Lower lobe of right lung (tissue), 2 donors: Measurements from ENCODE around the gene NUAK2. TPM values are rescaled to one million over a fixed set of nuclear protein-coding genes. Genes with fewer than 3 reads are reported as not detected.

Experiments used
- ATAC-seq, 2 donors: fragments of 200-7000 bp; cut with Tn5 transposase; one replicate each; pipeline ENCODE4 v1.9.1; 2020 to 2022; ENCODE audit warnings: mild to moderate bottlenecking in 2 of 2, moderate library complexity in 2 of 2
- DNase-seq: peaks from one replicate; pipeline ENCODE4 v3.0.0-alpha.2; 2020
- H3K27ac ChIP-seq: fragments of 200-600 bp; one replicate; pipeline ENCODE4 v1.8.0; 2022
- H3K27me3 ChIP-seq: fragments of 200-600 bp; one replicate; pipeline ENCODE4 v1.8.0; 2022; ENCODE audit warnings: low read depth
- H3K36me3 ChIP-seq: fragments of 200-600 bp; one replicate; pipeline ENCODE4 v1.8.0; 2022; ENCODE audit warnings: mild to moderate bottlenecking
- H3K4me1 ChIP-seq: fragments of 200-600 bp; one replicate; pipeline ENCODE4 v1.8.0; 2022
- H3K4me3 ChIP-seq: fragments of 200-600 bp; one replicate; pipeline ENCODE4 v1.8.0; 2022; ENCODE audit warnings: mild to moderate bottlenecking
- H3K9me3 ChIP-seq: fragments of 200-600 bp; one replicate; pipeline ENCODE4 v1.8.0; 2022
- intact Hi-C: fragments of 100-400 bp; cut with DNase I; formaldehyde crosslinking; loops from one replicate; pipeline ENCODE4 v1.11.0; 2022
- total RNA-seq: library from RNA; stranded (reverse); fragmentation: NEBNext Ultra II Directional; extraction: Animal tissue kit (Norgen Biotek cat#: 25700); gene quantifications from one replicate; pipeline ENCODE4 v1.2.1, GENCODE V29; 2021
- TF ChIP-seq, protein P1 (sequence below): fragments of 200-600 bp; IDR thresholded peaks from one replicate; pipeline ENCODE4 v1.8.0; 2022; ENCODE audit warnings: antibody characterized with exemption, mild to moderate bottlenecking
- donor health status: DM: no; HTN: yes; CAD: no; lungs with severe emphysema.

Gene NUAK2
- total RNA-seq, 1 donor from 2014 or later = 6.8 TPM

DNA sequence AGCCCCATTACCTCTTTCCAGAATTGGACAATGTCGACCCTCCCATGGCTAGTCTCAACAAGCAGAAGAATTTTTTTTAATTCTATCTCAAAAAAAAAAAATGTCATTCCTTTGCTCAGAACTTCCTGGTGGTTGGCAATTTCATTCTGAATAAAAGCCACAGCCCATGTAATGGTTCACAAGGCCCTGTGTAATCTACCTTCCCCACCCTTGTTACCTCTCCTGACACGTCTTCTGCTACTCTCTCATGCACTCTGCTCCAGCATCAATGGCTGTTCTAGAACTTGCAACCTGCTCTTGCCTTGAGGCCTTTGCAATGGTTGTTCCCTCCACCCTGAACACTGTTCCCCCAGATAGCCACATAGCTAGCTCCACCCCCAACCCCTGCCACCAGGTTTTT, 25.4 kb downstream of the NUAK2 start:
- Histone ChIP-seq H3K27ac (no peak overlapping the region), H3K4me1 (peaks cover 22% of the 10 kb centered on the region), H3K36me3 (no peaks in the 10 kb centered on the region), H3K9me3 (no peaks in the 10 kb centered on the region), H3K27me3 (no peaks in the 10 kb centered on the region), H3K4me3 (no peak overlapping the region)
- TF ChIP-seq, protein P1, sequence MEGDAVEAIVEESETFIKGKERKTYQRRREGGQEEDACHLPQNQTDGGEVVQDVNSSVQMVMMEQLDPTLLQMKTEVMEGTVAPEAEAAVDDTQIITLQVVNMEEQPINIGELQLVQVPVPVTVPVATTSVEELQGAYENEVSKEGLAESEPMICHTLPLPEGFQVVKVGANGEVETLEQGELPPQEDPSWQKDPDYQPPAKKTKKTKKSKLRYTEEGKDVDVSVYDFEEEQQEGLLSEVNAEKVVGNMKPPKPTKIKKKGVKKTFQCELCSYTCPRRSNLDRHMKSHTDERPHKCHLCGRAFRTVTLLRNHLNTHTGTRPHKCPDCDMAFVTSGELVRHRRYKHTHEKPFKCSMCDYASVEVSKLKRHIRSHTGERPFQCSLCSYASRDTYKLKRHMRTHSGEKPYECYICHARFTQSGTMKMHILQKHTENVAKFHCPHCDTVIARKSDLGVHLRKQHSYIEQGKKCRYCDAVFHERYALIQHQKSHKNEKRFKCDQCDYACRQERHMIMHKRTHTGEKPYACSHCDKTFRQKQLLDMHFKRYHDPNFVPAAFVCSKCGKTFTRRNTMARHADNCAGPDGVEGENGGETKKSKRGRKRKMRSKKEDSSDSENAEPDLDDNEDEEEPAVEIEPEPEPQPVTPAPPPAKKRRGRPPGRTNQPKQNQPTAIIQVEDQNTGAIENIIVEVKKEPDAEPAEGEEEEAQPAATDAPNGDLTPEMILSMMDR = no peak
- no peak for DNase-seq
- no peak for ATAC-seq
- intact Hi-C loops = no loop called here

DNA sequence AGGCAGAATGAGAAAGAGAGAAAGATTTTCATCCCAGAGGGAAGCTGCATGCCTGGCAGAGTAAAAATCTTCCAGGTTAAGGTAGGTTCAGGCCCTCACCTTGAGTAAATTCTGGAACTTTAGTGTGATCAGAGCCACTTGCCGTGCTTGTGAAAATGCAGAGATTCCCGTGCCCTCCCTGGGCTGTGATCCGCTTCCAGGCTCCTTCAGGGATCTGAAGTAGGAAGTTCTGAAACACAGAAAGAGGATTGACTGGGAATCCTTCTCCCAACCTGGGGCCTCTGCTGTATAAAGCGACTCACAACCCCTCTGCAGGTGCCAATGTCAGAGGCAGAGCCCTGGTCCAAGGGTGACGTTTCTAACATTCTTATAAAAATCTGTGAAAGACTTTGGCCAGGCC, 26.6 kb downstream of the NUAK2 start:
- H3K27ac ChIP-seq = no peak overlapping the region
- DNase-seq = no peak
- ATAC-seq = no peak

DNA sequence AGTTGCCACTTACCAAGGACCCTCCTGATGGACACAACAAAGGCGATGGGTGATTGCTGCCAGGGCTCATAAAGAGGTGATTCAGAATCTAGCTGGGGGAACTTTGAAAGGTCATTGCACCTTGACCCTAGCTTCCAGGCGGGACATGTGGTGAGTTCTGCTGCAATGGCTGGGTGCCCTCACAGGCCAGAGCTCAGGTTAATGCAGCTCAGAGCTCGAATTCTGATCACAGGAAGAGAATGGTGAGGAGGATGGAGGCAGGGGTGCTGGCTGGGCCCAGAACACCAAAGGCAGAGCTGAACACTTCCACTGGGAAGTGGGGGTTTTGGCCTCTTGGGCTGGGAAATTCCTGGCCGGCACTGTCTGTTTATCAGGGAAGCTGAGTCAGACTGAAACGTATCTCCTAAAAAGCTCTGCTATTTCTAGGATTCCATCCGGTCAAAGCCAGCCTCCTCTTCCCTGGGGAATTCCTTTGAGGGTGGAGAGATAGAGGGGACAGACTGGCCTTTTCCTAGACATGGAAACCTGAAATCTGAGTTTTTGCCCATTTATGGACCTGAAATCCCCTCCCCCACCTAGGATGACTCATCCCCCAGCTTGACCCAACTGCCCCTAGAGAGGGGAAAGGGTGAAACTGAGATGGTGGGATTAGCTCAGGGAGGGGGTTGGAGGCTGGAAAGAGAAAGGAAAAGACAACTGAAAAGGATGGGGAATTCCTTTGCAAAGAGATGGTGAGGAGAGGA, 27.2 kb downstream of the NUAK2 start:
- H3K4me3 ChIP-seq = no peak overlapping the region
- no peaks in the 10 kb centered on the region for H3K36me3 ChIP-seq
- H3K9me3 ChIP-seq = no peaks in the 10 kb centered on the region
- peaks cover 15% of the 10 kb centered on the region for H3K4me1 ChIP-seq
- no peak for DNase-seq
- intact Hi-C loops = no loop called here
- no peaks in the 10 kb centered on the region for H3K27me3 ChIP-seq
- H3K27ac ChIP-seq = peak overlapping the region; percentile 32
- TF ChIP-seq, protein P1 = no peak
- peak in 1 of 2 donors; percentile 72 for ATAC-seq

More for the DNA sequence above, 26.6 kb downstream of the NUAK2 start:
- intact Hi-C loops = no loop called here
- Histone ChIP-seq H3K27me3 (no peaks in the 10 kb centered on the region), H3K9me3 (no peaks in the 10 kb centered on the region), H3K36me3 (no peaks in the 10 kb centered on the region), H3K4me3 (no peak overlapping the region), H3K4me1 (peaks cover 18% of the 10 kb centered on the region)
- TF ChIP-seq, protein P1 = no peak

DNA sequence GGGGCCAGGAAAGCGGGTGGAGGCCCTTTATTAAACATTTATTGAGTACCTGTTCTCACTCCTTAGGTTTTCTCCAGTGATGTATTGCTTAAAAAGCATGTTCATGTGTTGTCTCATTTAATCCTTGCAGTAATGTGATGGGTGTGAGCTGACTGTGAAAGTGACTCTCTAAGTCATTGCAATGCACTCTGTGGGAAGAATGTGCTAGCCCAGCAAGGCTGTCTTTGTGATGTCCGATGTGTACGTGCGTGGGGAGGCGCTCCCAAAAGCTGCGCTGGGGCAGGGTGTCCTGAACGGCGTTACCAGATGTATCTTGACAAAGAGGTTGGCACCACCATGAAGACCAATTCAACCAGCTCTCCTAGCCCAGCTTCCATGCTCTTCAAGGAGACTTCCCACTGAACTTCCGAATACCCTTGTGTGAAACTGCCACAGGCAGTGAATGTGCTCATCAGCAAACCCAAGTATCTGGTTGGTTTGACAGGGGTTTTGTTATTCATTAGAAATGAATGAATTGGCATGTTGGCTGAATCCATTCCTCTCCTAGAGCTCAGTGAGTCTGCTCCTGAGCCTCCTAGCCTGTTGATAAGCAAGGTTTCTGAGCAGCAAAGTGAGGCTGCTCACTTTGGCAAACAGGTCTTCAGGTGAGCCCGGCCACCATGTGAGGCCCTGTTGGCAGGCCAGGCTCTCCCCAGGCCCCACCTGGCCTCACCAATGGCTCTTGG, 28.0 kb downstream of the NUAK2 start:
- H3K9me3 ChIP-seq = no peaks in the 10 kb centered on the region
- H3K27ac ChIP-seq = peak overlapping the region; percentile 32
- H3K27me3 ChIP-seq = no peaks in the 10 kb centered on the region
- peaks cover 18% of the 10 kb centered on the region for H3K4me1 ChIP-seq
- no peak overlapping the region for H3K4me3 ChIP-seq
- intact Hi-C loops = no loop called here
- ATAC-seq (no peak), DNase-seq (no peak)
- TF ChIP-seq, protein P1 = no peak
- no peaks in the 10 kb centered on the region for H3K36me3 ChIP-seq

DNA sequence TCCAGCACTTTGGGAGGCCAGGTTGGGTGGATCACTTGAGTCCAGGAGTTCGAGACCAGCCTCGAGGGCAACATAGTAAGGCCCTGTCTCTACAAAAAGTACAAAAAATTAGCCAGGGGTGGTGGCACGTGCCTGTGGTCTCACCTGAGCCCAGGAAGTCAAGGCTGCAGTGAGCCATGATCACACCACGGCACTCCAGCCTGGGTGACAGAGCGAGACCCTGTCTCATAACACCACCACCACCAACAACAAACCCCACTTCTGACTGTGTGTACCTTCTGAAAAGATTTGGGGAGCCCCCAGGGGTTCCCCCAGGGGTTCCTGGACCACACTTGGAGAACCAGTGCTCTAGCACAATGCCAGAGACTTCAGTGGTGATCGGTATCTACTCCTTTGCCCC, 29.9 kb downstream of the NUAK2 start:
- DNase-seq = no peak
- Histone ChIP-seq H3K9me3 (no peaks in the 10 kb centered on the region), H3K27ac (no peak overlapping the region), H3K36me3 (no peaks in the 10 kb centered on the region), H3K4me1 (peaks cover 37% of the 10 kb centered on the region), H3K4me3 (no peak overlapping the region), H3K27me3 (no peaks in the 10 kb centered on the region)
- no peak for ATAC-seq
- TF ChIP-seq, protein P1 = no peak
- intact Hi-C loops = no loop called here
